B cell (primary cell): Measurements from ENCODE around the gene HELB. TPM values are rescaled to one million over a fixed set of nuclear protein-coding genes. Genes with fewer than 3 reads are reported as not detected.

Experiments
- ATAC-seq: fragments of 200-7000 bp; cut with Tn5 transposase; one replicate; pipeline ENCODE4 v1.10.0; 2021; ENCODE audit warnings: low read depth, mild to moderate bottlenecking, moderate number of reproducible peaks, moderate library complexity
- CTCF ChIA-PET: fragments of 350-600 bp; sonication (Branson Sonifier 250); formaldehyde crosslinking; loops from one replicate; lab custom pipeline; 2021; ENCODE audit warnings: antibody characterized with exemption, inconsistent platforms; lab: Charles Lee
- POLR2A ChIA-PET: fragments of 350-600 bp; sonication (Branson Sonifier 250); formaldehyde crosslinking; loops from one replicate; lab custom pipeline; 2021; ENCODE audit warnings: antibody characterized with exemption; lab: Charles Lee
- DNase-seq: peaks from one replicate; pipeline ENCODE4 v3.0.0; 2013
- H2AFZ ChIP-seq: 2 replicates; pipeline ENCODE4 v1.6.1; 2012; ENCODE audit warnings: mild to moderate bottlenecking, low read depth, low read length; ENCODE audit not compliant: insufficient read depth, poor library complexity, severe bottlenecking
- H3K27ac ChIP-seq, 2 donors: 1 replicate in 1 of 2; 2 replicates in 1 of 2; pipeline ENCODE4 v1.5.1; 2012 to 2013; ENCODE audit warnings: low read length in 2 of 2, mild to moderate bottlenecking in 2 of 2, moderate library complexity in 1 of 2
- H3K27me3 ChIP-seq, 4 experiments: fragments of 200-600 bp in 1 of 4; sonication (generic) in 1 of 4; replicated peaks in 1 of 4; 1 replicate in 2 of 4; 2 replicates in 2 of 4; pipeline versions ENCODE4 v1.6.1 to v1.7.0; 2013 to 2016; ENCODE audit warnings: low read length in 3 of 4, mild to moderate bottlenecking in 2 of 4, mixed read lengths in 1 of 4, moderate library complexity in 1 of 4; ENCODE audit not compliant: insufficient read depth in 4 of 4, control insufficient read depth in 3 of 4; ENCODE audit errors: control extremely low read depth in 1 of 4
- H3K36me3 ChIP-seq, 2 experiments: replicated peaks in 1 of 2; 1 replicate in 1 of 2; 2 replicates in 1 of 2; pipeline versions ENCODE4 v1.6.1 to v1.7.1; 2013; ENCODE audit warnings: low read length in 1 of 2; ENCODE audit not compliant: insufficient read depth in 2 of 2, control insufficient read depth in 1 of 2; ENCODE audit errors: control extremely low read depth in 1 of 2, extremely low read depth in 1 of 2
- H3K4me1 ChIP-seq, 2 donors: fragments of 200-600 bp in 1 of 2; sonication (generic) in 1 of 2; 1 replicate in 1 of 2; 2 replicates in 1 of 2; pipeline versions ENCODE4 v1.5.1 to v1.6.1; 2013 to 2017; ENCODE audit warnings: low read length in 2 of 2; ENCODE audit not compliant: control insufficient read depth in 2 of 2, insufficient read depth in 2 of 2
- H3K4me2 ChIP-seq: replicated peaks from 2 replicates; pipeline ENCODE3; 2012; ENCODE audit warnings: mild to moderate bottlenecking, low read depth, low read length; ENCODE audit not compliant: poor library complexity, severe bottlenecking
- H3K4me3 ChIP-seq, 5 experiments: fragments of 200-600 bp in 1 of 5; sonication (generic) in 1 of 5; 1 replicate in 3 of 5; 2 replicates in 2 of 5; pipeline versions ENCODE4 v1.5.1 to v1.7.0; 2011 to 2016; ENCODE audit warnings: low read length in 4 of 5, mild to moderate bottlenecking in 4 of 5, low read depth in 2 of 5, control low read depth in 1 of 5, moderate library complexity in 1 of 5; ENCODE audit not compliant: insufficient read depth in 1 of 5; ENCODE audit errors: control extremely low read depth in 1 of 5, extremely low read depth in 1 of 5
- H3K79me2 ChIP-seq: fragments of 200-600 bp; sonication (generic); one replicate; pipeline ENCODE4 v1.6.0; 2016; ENCODE audit warnings: low read length; ENCODE audit not compliant: control insufficient read depth, insufficient read depth
- H3K9ac ChIP-seq: fragments of 200-600 bp; sonication (generic); 2 replicates; pipeline ENCODE4 v1.6.1; 2017; ENCODE audit warnings: mild to moderate bottlenecking, low read length, moderate library complexity
- H3K9me3 ChIP-seq, 3 donors: one replicate each; pipeline versions ENCODE4 v1.6.1 to v1.7.1; 2013; ENCODE audit warnings: low read length in 2 of 3; ENCODE audit not compliant: control insufficient read depth in 2 of 3, insufficient read depth in 1 of 3; ENCODE audit errors: control extremely low read depth in 1 of 3
- H4K20me1 ChIP-seq: 2 replicates; pipeline ENCODE4 v1.6.0; 2012; ENCODE audit warnings: mild to moderate bottlenecking, low read length; ENCODE audit not compliant: insufficient read depth, control insufficient read depth, poor library complexity, severe bottlenecking
- H3K27ac Mint-ChIP-seq: one replicate; pipeline ENCODE4 v1.8.0; 2021; ENCODE audit warnings: mixed read lengths
- H3K27me3 Mint-ChIP-seq: one replicate; pipeline ENCODE4 v1.8.0; 2021; ENCODE audit warnings: mixed read lengths
- H3K4me1 Mint-ChIP-seq: one replicate; pipeline ENCODE4 v1.8.0; 2021; ENCODE audit warnings: mixed read lengths
- H3K4me3 Mint-ChIP-seq: one replicate; pipeline ENCODE4 v1.8.0; 2021; ENCODE audit warnings: mixed read lengths
- H3K9me3 Mint-ChIP-seq: one replicate; pipeline ENCODE4 v1.8.0; 2022; ENCODE audit warnings: mixed read lengths; ENCODE audit not compliant: insufficient read depth
- EZH2 ChIP-seq: IDR thresholded peaks from 2 replicates; pipeline ENCODE4 v1.6.1; 2012; ENCODE audit warnings: borderline replicate concordance, low read depth, mild to moderate bottlenecking, moderate library complexity, low read length; ENCODE audit not compliant: insufficient read depth, poor library complexity, severe bottlenecking
- WGBS: methylation state at CpG from one replicate; pipeline ENCODE4 v1.1.5; 2013; ENCODE audit warnings: missing lambda C conversion rate; ENCODE audit not compliant: insufficient coverage; 5-methylcytosine and 5-hydroxymethylcytosine counted together
- intact Hi-C: fragments of 100-400 bp; cut with micrococcal nuclease; formaldehyde crosslinking; loops from one replicate; pipeline ENCODE4 v1.10.0; 2022
- polyA plus RNA-seq: library from polyadenylated mRNA; depleted of rRNA; stranded (reverse); fragments of >200 nt; gene quantifications from 2 replicates; pipeline ENCODE4 v1.2.3, GENCODE V29; 2012
- total RNA-seq, 2 donors: library from RNA; stranded (reverse); fragments of 120-200 nt in 1 of 2; gene quantifications; 1 replicate in 1 of 2; 2 replicates in 1 of 2; pipeline versions ENCODE4 v1.2.3 to v1.2.4, GENCODE V29; 2013 to 2022
- TF ChIP-seq, protein P1 (sequence below): fragments of 200-600 bp; IDR thresholded peaks from one replicate; pipeline ENCODE4 v1.8.0; 2022; ENCODE audit warnings: antibody characterized with exemption, mild to moderate bottlenecking

Gene HELB
- total and polyA plus RNA-seq, 2 donors (not counting 1 experiment from before 2014, with no cell fraction given), result 2.4 to 10.0 TPM

- intact Hi-C loops, result no loop called here
- Histone ChIP-seq H2AFZ (no peak overlapping the region), H3K79me2 (no peaks in the 10 kb centered on the region), H4K20me1 (no peaks in the 10 kb centered on the region), H3K4me3 (no peak overlapping the region), H3K36me3 (peaks cover 9 to 27% of the 10 kb centered on the region in 2 experiments), H3K9ac (no peak overlapping the region), H3K4me1 (no peaks in the 10 kb centered on the region), H3K4me2 (no peak overlapping the region), H3K27ac (no peak overlapping the region), H3K9me3 (peaks cover 0 to 17% (median 4%) of the 10 kb centered on the region in 3 donors), H3K27me3 (no peaks in the 10 kb centered on the region)
- H3K27me3 Mint-ChIP-seq, result no peaks in the 10 kb centered on the region
- no peak overlapping the region for H3K27ac Mint-ChIP-seq
- ChIA-PET CTCF (interaction anchor here (0.7 kb wide), 1 partner anchor 38 kb away, joined by 3 read pairs; no protein-coding TSS in a partner anchor), POLR2A (no interaction called here)
- TF ChIP-seq, protein P1, sequence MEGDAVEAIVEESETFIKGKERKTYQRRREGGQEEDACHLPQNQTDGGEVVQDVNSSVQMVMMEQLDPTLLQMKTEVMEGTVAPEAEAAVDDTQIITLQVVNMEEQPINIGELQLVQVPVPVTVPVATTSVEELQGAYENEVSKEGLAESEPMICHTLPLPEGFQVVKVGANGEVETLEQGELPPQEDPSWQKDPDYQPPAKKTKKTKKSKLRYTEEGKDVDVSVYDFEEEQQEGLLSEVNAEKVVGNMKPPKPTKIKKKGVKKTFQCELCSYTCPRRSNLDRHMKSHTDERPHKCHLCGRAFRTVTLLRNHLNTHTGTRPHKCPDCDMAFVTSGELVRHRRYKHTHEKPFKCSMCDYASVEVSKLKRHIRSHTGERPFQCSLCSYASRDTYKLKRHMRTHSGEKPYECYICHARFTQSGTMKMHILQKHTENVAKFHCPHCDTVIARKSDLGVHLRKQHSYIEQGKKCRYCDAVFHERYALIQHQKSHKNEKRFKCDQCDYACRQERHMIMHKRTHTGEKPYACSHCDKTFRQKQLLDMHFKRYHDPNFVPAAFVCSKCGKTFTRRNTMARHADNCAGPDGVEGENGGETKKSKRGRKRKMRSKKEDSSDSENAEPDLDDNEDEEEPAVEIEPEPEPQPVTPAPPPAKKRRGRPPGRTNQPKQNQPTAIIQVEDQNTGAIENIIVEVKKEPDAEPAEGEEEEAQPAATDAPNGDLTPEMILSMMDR, result no peak
- no peak for TF ChIP-seq EZH2
- 100% methylated on average over 1 of the region's 2 CpGs for WGBS
- no peaks in the 10 kb centered on the region for H3K4me1 Mint-ChIP-seq
- peaks cover 2% of the 10 kb centered on the region for H3K9me3 Mint-ChIP-seq
- ATAC-seq, result no peak
- H3K4me3 Mint-ChIP-seq, result no peak overlapping the region
- DNase-seq, result no peak
Measured at GRCh38 chr12:66337381-66338010, 35.2 kb downstream of the HELB start.

DNA sequence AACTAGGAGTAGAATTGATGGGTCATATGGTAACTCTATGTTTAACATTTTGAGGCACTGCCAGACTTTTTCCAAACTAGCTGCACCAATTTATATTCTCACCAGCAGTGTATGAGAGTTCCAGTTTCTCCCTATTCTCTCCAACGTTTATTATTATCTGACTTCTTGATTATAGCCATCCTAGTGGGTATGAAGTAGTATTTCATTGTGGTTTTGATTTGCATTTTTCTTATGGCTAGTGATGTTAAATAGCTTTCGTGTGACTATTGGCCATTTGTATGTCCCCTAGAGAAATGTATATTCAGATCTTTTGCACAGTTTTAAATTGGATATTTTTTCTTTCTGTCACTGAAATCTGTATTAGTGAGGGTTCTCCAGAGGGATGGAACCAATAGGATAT lies 37.8 kb downstream of the HELB start:
- Mint-ChIP-seq H3K4me1 (no peaks in the 10 kb centered on the region), H3K9me3 (peaks cover 7% of the 10 kb centered on the region), H3K27ac (no peak overlapping the region), H3K4me3 (no peak overlapping the region), H3K27me3 (no peaks in the 10 kb centered on the region)
- Histone ChIP-seq H3K79me2 (no peaks in the 10 kb centered on the region), H4K20me1 (no peaks in the 10 kb centered on the region), H3K9me3 (peaks cover 0 to 19% (median 4%) of the 10 kb centered on the region in 3 donors), H3K36me3 (peaks cover 9 to 24% of the 10 kb centered on the region in 2 experiments), H3K9ac (no peak overlapping the region), H3K4me3 (no peak overlapping the region), H3K27ac (no peak overlapping the region), H3K4me2 (no peak overlapping the region), H3K27me3 (no peaks in the 10 kb centered on the region), H3K4me1 (no peaks in the 10 kb centered on the region), H2AFZ (no peak overlapping the region)
- intact Hi-C loops, result no loop called here
- DNase-seq, result no peak
- POLR2A ChIA-PET, result no interaction called here
- ATAC-seq, result no peak
- CTCF ChIA-PET, result no interaction called here
- WGBS, result 88% methylated on average over 1 of the region's 2 CpGs
- no peak for TF ChIP-seq EZH2
- TF ChIP-seq, protein P1, result no peak
